ENCODE data around the gene CTNNA2. TPM values are rescaled to one million over a fixed set of nuclear protein-coding genes. Genes with fewer than 3 reads are reported as not detected.

CTNNA2 gene
- polyA plus RNA-seq, 1 of the 3 experiments (the other 2 are of a cell fraction) = 0.30 TPM

DNA sequence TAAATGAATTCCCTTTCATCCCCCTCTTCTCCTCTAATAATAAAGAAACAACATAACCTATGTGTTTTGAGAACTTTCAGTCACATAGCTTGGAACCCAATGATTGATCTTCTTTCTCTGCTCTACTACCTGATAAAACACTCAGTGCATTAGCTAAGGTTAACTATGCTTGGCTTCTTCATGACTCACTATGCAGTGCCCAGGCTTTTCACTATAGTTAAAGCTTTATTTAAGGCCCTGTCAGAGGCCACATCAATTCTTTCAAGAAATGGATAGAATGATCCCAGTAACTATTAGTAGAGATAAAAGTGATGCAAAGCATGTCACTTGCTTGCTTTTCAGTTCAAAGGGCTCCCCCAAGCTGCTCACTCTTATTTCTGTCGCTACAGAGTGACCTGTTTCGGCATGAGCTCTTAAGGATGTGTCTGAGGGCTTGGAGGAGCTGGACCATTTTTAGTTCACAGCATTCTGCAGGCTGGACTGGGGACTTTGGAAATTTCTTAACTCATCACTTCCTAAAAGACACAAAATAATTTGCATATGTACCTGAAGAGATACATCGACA, 407.7 kb downstream of the CTNNA2 start:
- Histone ChIP-seq H2AFZ (ENCODE audit: low read depth) (no peak overlapping the region), H3K4me2 (no peak overlapping the region), H3K4me1 (ENCODE audit: control insufficient read depth in 1 of 2, insufficient read depth in 2 of 2, low read depth in 1 of 2, low read length in 1 of 2) (no peaks in the 10 kb centered on the region), H3K9ac (no peak overlapping the region), H3K36me3 (replicated peaks in 1 of 2; ENCODE audit: control insufficient read depth in 1 of 2, insufficient read depth in 2 of 2, low read length in 1 of 2) (no peaks in the 10 kb centered on the region), H3F3A (replicated peaks; ENCODE audit: insufficient read depth) (no peaks in the 10 kb centered on the region), H4K20me1 (ENCODE audit: insufficient read depth) (no peaks in the 10 kb centered on the region), H3K9me3 (no peaks in the 10 kb centered on the region), H3K4me3 (ENCODE audit: low read depth in 2 of 2, low read length in 1 of 2) (no peak overlapping the region), H3K27ac (ENCODE audit: low read depth in 2 of 2, low read length in 1 of 2) (no peak overlapping the region), H3K27me3 (ENCODE audit: insufficient read depth) (no peaks in the 10 kb centered on the region), H3K79me2 (ENCODE audit: insufficient read depth) (no peaks in the 10 kb centered on the region), H3K9me2 (no peaks in the 10 kb centered on the region)
- no peak for DNase-seq
- no peak for TF ChIP-seq POLR2AphosphoS5 (IDR thresholded peaks at IDR 0.05; ENCODE audit: low read depth, low read length)
- no peak for TF ChIP-seq EP300 (IDR thresholded peaks at IDR 0.05; ENCODE audit: borderline replicate concordance in 1 of 2, low read depth in 1 of 2, low read length in 1 of 2)
- WGBS (ENCODE audit: low lambda C conversion rate) = 45% methylated on average over 3 of the region's 3 CpGs
- ChIA-PET CTCF (interaction anchor here (1.2 to 1.7 kb wide), 2 partner anchors 10 to 11 kb away, joined by 3 to 4 read pairs; no protein-coding TSS in a partner anchor), POLR2A (no interaction called here)

DNA sequence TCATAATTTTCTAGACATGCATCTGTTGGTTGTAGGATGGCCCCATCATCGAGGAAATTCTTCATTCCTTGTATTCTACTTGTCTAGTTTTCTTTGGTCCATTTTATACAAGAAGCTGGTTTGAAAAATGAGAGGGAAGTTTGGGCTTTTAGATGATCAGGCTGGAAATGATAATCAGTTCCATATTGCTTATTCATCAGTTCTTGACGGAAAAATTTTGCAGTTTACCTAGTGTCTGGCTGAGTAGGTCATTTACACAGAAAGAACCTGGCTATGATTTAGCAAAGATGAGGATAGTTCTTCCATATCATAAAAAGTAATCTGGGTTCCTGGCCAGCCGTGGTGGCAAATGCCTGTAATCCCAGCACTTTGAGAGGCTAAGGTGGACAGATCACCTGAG, 416.8 kb downstream of the CTNNA2 start:
- Histone ChIP-seq H3K9me3 (no peaks in the 10 kb centered on the region), H3K4me3 (ENCODE audit: low read depth in 2 of 2, low read length in 1 of 2) (no peak overlapping the region), H3K36me3 (replicated peaks in 1 of 2; ENCODE audit: control insufficient read depth in 1 of 2, insufficient read depth in 2 of 2, low read length in 1 of 2) (no peaks in the 10 kb centered on the region), H3K9ac (no peak overlapping the region), H4K20me1 (ENCODE audit: insufficient read depth) (no peaks in the 10 kb centered on the region), H3K27me3 (ENCODE audit: insufficient read depth) (no peaks in the 10 kb centered on the region), H3F3A (replicated peaks; ENCODE audit: insufficient read depth) (no peaks in the 10 kb centered on the region), H3K79me2 (ENCODE audit: insufficient read depth) (no peaks in the 10 kb centered on the region), H2AFZ (ENCODE audit: low read depth) (no peak overlapping the region), H3K4me2 (no peak overlapping the region), H3K4me1 (ENCODE audit: control insufficient read depth in 1 of 2, insufficient read depth in 2 of 2, low read depth in 1 of 2, low read length in 1 of 2) (no peaks in the 10 kb centered on the region), H3K27ac (ENCODE audit: low read depth in 2 of 2, low read length in 1 of 2) (no peak overlapping the region), H3K9me2 (no peaks in the 10 kb centered on the region)
- POLR2A ChIA-PET = no interaction called here
- DNase-seq = no peak
- TF ChIP-seq RCOR1 (IDR thresholded peaks at IDR 0.05; ENCODE audit: low read length) (no peak), MXI1 (IDR thresholded peaks at IDR 0.05; ENCODE audit: low read depth, low read length) (no peak), NFIC (IDR thresholded peaks at IDR 0.05; ENCODE audit: borderline replicate concordance) (no peak), EZH2phosphoT487 (IDR thresholded peaks at IDR 0.05; ENCODE audit: borderline replicate concordance, low read depth) (no peak), RXRA (IDR thresholded peaks at IDR 0.05; ENCODE audit: borderline replicate concordance, low read depth) (no peak), TEAD4 (IDR thresholded peaks at IDR 0.05; ENCODE audit: borderline replicate concordance, insufficient read depth) (no peak), FOSL2 (IDR thresholded peaks at IDR 0.05; ENCODE audit: borderline replicate concordance, low read depth) (no peak), SMC3 (IDR thresholded peaks at IDR 0.05; ENCODE audit: low read depth, low read length) (no peak)
- TF ChIP-seq, protein P1, sequence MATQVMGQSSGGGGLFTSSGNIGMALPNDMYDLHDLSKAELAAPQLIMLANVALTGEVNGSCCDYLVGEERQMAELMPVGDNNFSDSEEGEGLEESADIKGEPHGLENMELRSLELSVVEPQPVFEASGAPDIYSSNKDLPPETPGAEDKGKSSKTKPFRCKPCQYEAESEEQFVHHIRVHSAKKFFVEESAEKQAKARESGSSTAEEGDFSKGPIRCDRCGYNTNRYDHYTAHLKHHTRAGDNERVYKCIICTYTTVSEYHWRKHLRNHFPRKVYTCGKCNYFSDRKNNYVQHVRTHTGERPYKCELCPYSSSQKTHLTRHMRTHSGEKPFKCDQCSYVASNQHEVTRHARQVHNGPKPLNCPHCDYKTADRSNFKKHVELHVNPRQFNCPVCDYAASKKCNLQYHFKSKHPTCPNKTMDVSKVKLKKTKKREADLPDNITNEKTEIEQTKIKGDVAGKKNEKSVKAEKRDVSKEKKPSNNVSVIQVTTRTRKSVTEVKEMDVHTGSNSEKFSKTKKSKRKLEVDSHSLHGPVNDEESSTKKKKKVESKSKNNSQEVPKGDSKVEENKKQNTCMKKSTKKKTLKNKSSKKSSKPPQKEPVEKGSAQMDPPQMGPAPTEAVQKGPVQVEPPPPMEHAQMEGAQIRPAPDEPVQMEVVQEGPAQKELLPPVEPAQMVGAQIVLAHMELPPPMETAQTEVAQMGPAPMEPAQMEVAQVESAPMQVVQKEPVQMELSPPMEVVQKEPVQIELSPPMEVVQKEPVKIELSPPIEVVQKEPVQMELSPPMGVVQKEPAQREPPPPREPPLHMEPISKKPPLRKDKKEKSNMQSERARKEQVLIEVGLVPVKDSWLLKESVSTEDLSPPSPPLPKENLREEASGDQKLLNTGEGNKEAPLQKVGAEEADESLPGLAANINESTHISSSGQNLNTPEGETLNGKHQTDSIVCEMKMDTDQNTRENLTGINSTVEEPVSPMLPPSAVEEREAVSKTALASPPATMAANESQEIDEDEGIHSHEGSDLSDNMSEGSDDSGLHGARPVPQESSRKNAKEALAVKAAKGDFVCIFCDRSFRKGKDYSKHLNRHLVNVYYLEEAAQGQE (IDR thresholded peaks at IDR 0.05; ENCODE audit: low read depth, low read length) = no peak
- TF ChIP-seq, protein P2, sequence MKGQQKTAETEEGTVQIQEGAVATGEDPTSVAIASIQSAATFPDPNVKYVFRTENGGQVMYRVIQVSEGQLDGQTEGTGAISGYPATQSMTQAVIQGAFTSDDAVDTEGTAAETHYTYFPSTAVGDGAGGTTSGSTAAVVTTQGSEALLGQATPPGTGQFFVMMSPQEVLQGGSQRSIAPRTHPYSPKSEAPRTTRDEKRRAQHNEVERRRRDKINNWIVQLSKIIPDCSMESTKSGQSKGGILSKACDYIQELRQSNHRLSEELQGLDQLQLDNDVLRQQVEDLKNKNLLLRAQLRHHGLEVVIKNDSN (IDR thresholded peaks at IDR 0.05; ENCODE audit: borderline replicate concordance, low read depth) = no peak
- CTCF ChIA-PET = interaction anchor here (1.0 kb wide), 1 partner anchor 10 kb away, joined by 3 read pairs; no protein-coding TSS in a partner anchor
- 26% methylated on average over 3 of the region's 3 CpGs for WGBS (ENCODE audit: low lambda C conversion rate)

Measured in SK-N-SH (cell line).